ENCODE data around the gene DACT3.

DNA sequence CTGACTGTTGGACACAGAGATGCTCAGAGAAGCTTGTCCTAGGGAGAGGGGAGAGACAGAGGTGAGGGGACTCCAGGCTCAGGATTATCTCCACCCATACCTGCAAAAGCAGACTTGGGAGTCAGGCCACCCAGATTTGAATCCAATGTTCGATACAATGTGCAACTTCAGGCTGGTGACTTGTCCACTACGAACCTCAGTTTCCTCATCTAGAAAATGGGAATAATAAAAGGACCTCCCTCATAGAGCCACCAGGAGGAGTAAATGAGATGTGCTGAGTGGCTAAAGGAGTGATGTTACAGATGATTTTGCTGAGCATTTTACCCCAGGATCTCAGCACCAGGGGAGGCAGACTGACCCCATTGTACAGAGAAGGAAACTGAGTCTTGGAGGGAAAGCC is 31.0 kb upstream of the DACT3 start:
- no peak for TF ChIP-seq RAD21 (IDR thresholded peaks at IDR 0.05; ENCODE audit: low read length)
- no peak for TF ChIP-seq CTCF (conservative IDR thresholded peaks at IDR 0.05; ENCODE audit: low read depth, low read length)
- TF ChIP-seq BHLHE40 (IDR thresholded peaks at IDR 0.05; ENCODE audit: low read depth, low read length) = no peak
- TF ChIP-seq POLR2A (IDR thresholded peaks at IDR 0.05; ENCODE audit: low read depth, low read length) = no peak
- TF ChIP-seq CHD1 (IDR thresholded peaks at IDR 0.05; ENCODE audit: low read depth, low read length) = no peak
- TF ChIP-seq MAZ (IDR thresholded peaks at IDR 0.05; ENCODE audit: borderline replicate concordance, low read depth, low read length) = no peak
- TF ChIP-seq FOS (IDR thresholded peaks at IDR 0.05; ENCODE audit: low read depth, low read length) = no peak
- no peak for TF ChIP-seq CEBPB (IDR thresholded peaks at IDR 0.05; ENCODE audit: low read depth, low read length)
- TF ChIP-seq, protein P1, sequence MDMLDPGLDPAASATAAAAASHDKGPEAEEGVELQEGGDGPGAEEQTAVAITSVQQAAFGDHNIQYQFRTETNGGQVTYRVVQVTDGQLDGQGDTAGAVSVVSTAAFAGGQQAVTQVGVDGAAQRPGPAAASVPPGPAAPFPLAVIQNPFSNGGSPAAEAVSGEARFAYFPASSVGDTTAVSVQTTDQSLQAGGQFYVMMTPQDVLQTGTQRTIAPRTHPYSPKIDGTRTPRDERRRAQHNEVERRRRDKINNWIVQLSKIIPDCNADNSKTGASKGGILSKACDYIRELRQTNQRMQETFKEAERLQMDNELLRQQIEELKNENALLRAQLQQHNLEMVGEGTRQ (IDR thresholded peaks at IDR 0.05; ENCODE audit: low read depth, low read length) = no peak
- no peak for TF ChIP-seq SMC3 (IDR thresholded peaks at IDR 0.05; ENCODE audit: low read depth, low read length)
- TF ChIP-seq MXI1 (IDR thresholded peaks at IDR 0.05; ENCODE audit: borderline replicate concordance, low read depth, low read length) = no peak
- TF ChIP-seq RFX5 (IDR thresholded peaks at IDR 0.05; ENCODE audit: low read depth, low read length) = no peak
